Stomach (tissue), 9 donors: ENCODE measurements around the gene HPDL. TPM values are rescaled to one million over a fixed set of nuclear protein-coding genes. Genes with fewer than 3 reads are reported as not detected.

ENCODE experiments used
- DNase-seq, 2 donors: peaks; one replicate each; pipeline versions ENCODE4 v3.0.0 to v3.0.0-alpha.2; 2013 to 2019
- H3K27ac ChIP-seq, 5 donors: fragments of 200-600 bp in 4 of 5; sonication (generic) in 4 of 5; one replicate each; pipeline ENCODE4 v1.5.1; 2013 to 2019; ENCODE audit warnings: mild to moderate bottlenecking in 1 of 5, moderate library complexity in 1 of 5
- H3K27me3 ChIP-seq, 3 donors: fragments of 200-600 bp; sonication (generic); one replicate each; pipeline ENCODE4 v1.5.1; 2017 to 2019; ENCODE audit warnings: mixed run types in 1 of 3
- H3K36me3 ChIP-seq, 4 donors: fragments of 200-600 bp; sonication (generic); 1 replicate in 3 of 4; 2 replicates in 1 of 4; pipeline ENCODE4 v1.5.1; 2016 to 2019
- H3K4me1 ChIP-seq, 4 donors: fragments of 200-600 bp; sonication (generic); one replicate each; pipeline ENCODE4 v1.5.1; 2016 to 2019
- H3K4me3 ChIP-seq, 4 donors: fragments of 200-600 bp; sonication (generic) in 3 of 4; one replicate each; pipeline ENCODE4 v1.5.1; 2016 to 2019; ENCODE audit warnings: mild to moderate bottlenecking in 1 of 4
- H3K9me3 ChIP-seq, 4 donors: fragments of 200-600 bp; sonication (generic); one replicate each; pipeline ENCODE4 v1.5.1; 2016 to 2019
- CTCF ChIP-seq, 7 experiments: fragments of 450-650 bp in 4 of 7; fragments of 200-600 bp in 3 of 7; sonication (generic) in 3 of 7; IDR thresholded peaks; one replicate each; pipeline ENCODE4 v1.5.1; 2016 to 2019; ENCODE audit warnings: antibody characterized with exemption in 7 of 7, control low read depth in 2 of 7, mild to moderate bottlenecking in 1 of 7
- EP300 ChIP-seq: sonication (generic); formaldehyde crosslinking; IDR thresholded peaks from one replicate; pipeline ENCODE4 v1.6.1; 2017; ENCODE audit warnings: antibody characterized with exemption
- POLR2A ChIP-seq, 4 donors: fragments of 450-650 bp; IDR thresholded peaks; one replicate each; pipeline ENCODE4 v1.6.1; 2016; ENCODE audit warnings: antibody characterized with exemption in 4 of 4, control low read depth in 2 of 4, mild to moderate bottlenecking in 1 of 4, moderate library complexity in 1 of 4
- POLR2AphosphoS5 ChIP-seq, 3 donors: sonication (generic); formaldehyde crosslinking; IDR thresholded peaks; one replicate each; pipeline ENCODE4 v1.6.1; 2016; ENCODE audit warnings: antibody characterized with exemption in 3 of 3
- WGBS, 5 donors: extraction: QIAGEN DNeasy Blood & Tissue Kit in 3 of 5; methylation state at CpG; one replicate each; pipeline versions ENCODE4 v1.1.5 to v1.1.7; 2013 to 2018; 5-methylcytosine and 5-hydroxymethylcytosine counted together
- intact Hi-C: fragments of 100-400 bp; cut with DNase I; formaldehyde crosslinking; loops from one replicate; pipeline ENCODE4 v1.15.1; 2023; ENCODE audit warnings: low total_unique reads
- polyA plus RNA-seq, 3 donors: library from polyadenylated mRNA; stranded (reverse); fragments of 200-250 nt; gene quantifications; one replicate each; pipeline ENCODE4 v1.2.3, GENCODE V29; 2013
- total RNA-seq, 5 donors: library from RNA; depleted of rRNA; stranded (reverse); fragments of >200 nt; gene quantifications; one replicate each; pipeline versions ENCODE4 v1.1.0 to v1.2.3, GENCODE V29; 2014 to 2016
- donor health status: healthy with polysubstance abuse.
- donor health status: Bipolar disorder and iron deficiency.
- donor health status: healthy.

HPDL gene
- total and polyA plus RNA-seq, 8 donors: 1.8 to 10.1 (median 4.1) TPM; not detected in 3

DNA sequence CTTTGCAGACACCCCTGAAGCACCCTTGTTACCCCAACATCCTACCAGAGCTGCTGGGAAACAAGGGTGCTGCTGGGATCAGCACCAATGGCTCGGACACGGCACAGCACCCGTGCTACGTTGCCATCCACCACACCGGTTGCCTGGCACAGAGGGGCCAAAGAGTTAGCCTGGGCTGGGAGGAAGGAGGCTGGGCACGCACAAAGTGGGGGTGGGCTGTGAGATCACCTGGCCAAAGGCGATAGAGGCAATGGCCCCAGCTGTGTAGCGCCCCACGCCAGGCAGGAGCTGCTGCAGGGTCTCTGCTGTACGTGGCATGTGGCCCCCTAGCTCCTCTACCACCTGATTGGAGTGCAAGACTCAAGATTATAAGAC lies 5.6 kb downstream of the HPDL start:
- H3K36me3 ChIP-seq: peaks cover 28 to 63% (median 54%) of the 10 kb centered on the region in 4 donors
- no peak for DNase-seq
- intact Hi-C loops: no loop called here
- H3K4me1 ChIP-seq: peaks cover 14 to 53% (median 22%) of the 10 kb centered on the region in 4 donors
- no peak overlapping the region for H3K4me3 ChIP-seq
- no peak for TF ChIP-seq CTCF (IDR thresholded peaks at IDR 0.05)
- TF ChIP-seq EP300: no peak
- no peak for TF ChIP-seq POLR2AphosphoS5 (IDR thresholded peaks at IDR 0.05)
- TF ChIP-seq POLR2A (IDR thresholded peaks at IDR 0.05): no peak
- H3K27ac ChIP-seq: no peak overlapping the region
- WGBS, 5 donors: 97 to 98% (median 98%) methylated on average over 8 to 10 of the region's 10 CpGs
- H3K27me3 ChIP-seq: peaks cover 0 to 3% (median 0%) of the 10 kb centered on the region in 3 donors
- H3K9me3 ChIP-seq: no peaks in the 10 kb centered on the region

GRCh38 chr1:45334308-45335245 lies 7.9 kb downstream of the HPDL start:
- Histone ChIP-seq H3K9me3 (no peaks in the 10 kb centered on the region), H3K4me1 (peaks cover 8 to 48% (median 28%) of the 10 kb centered on the region in 4 donors), H3K27me3 (no peaks in the 10 kb centered on the region), H3K4me3 (no peak overlapping the region), H3K27ac (peak overlapping the region in 4 of 5 donors; percentile 54 to 75 (median 70)), H3K36me3 (peaks cover 28 to 51% (median 47%) of the 10 kb centered on the region in 4 donors)
- 69 to 76% (median 73%) methylated on average over 9 of the region's 9 CpGs for WGBS, 5 donors
- TF ChIP-seq POLR2AphosphoS5 (IDR thresholded peaks at IDR 0.05) (no peak), EP300 (no peak), POLR2A (IDR thresholded peaks at IDR 0.05) (no peak), CTCF (IDR thresholded peaks at IDR 0.05) (no peak)
- peak in 1 of 2 donors; percentile 37 for DNase-seq
- intact Hi-C loops: no loop called here

DNA sequence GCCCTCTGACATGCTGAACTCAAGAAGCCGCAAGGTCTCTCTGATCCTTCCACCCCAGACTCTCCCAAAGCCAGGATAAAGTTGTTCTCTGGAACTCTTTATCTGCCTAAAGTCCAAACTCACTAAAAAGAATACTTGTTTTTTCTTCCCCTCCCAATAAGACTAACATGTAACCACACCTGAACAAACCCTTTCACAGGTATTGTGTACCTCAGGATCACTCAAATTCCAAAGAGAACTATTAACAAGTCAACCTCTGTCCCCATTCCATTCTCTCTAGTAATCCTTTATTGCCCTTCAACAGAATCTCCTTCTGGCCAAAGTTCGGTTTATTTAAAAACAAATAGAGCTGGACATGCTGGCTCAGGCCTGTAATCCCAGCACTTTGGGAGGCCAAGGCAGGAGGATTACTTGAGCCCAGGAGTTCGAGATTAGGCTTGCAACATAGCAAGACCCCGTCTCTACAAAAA lies 9.2 kb downstream of the HPDL start:
- H3K9me3 ChIP-seq: no peaks in the 10 kb centered on the region
- peak in 1 of 2 donors; percentile 87 for DNase-seq
- H3K27ac ChIP-seq: peak overlapping the region; percentile 54 to 75 (median 66)
- peak in 1 of 3 donors; percentile 58 for TF ChIP-seq POLR2AphosphoS5 (IDR thresholded peaks at IDR 0.05)
- TF ChIP-seq POLR2A (IDR thresholded peaks at IDR 0.05): no peak
- intact Hi-C loops: no loop called here
- peaks cover 25 to 38% (median 35%) of the 10 kb centered on the region in 4 donors for H3K36me3 ChIP-seq
- H3K4me3 ChIP-seq: no peak overlapping the region
- no peaks in the 10 kb centered on the region for H3K27me3 ChIP-seq
- 35 to 62% (median 45%) methylated on average over 4 of the region's 4 CpGs for WGBS, 5 donors
- peaks cover 13 to 53% (median 34%) of the 10 kb centered on the region in 4 donors for H3K4me1 ChIP-seq

- peak overlapping the region in 2 of 5 donors; percentile 35 to 75 for H3K27ac ChIP-seq
- H3K9me3 ChIP-seq: no peaks in the 10 kb centered on the region
- DNase-seq: no peak
- H3K27me3 ChIP-seq: no peaks in the 10 kb centered on the region
- peaks cover 14 to 31% (median 29%) of the 10 kb centered on the region in 4 donors for H3K36me3 ChIP-seq
- intact Hi-C loops: no loop called here
- 86 to 93% (median 90%) methylated on average over 3 of the region's 3 CpGs for WGBS, 5 donors
- TF ChIP-seq CTCF (IDR thresholded peaks at IDR 0.05): no peak
- TF ChIP-seq POLR2AphosphoS5 (IDR thresholded peaks at IDR 0.05): no peak
- TF ChIP-seq EP300: no peak
- no peak for TF ChIP-seq POLR2A (IDR thresholded peaks at IDR 0.05)
- peaks cover 20 to 72% (median 51%) of the 10 kb centered on the region in 4 donors for H3K4me1 ChIP-seq
- H3K4me3 ChIP-seq: no peak overlapping the region
These were observed 11.1 kb downstream of the HPDL start for GRCh38 chr1:45337630-45338325.
